ENCODE data around the gene VWA8. TPM values are rescaled to one million over a fixed set of nuclear protein-coding genes. Genes with fewer than 3 reads are reported as not detected.

The VWA8 gene
- total RNA-seq, 1 experiment from 2014 or later, result 22.6 TPM

DNA sequence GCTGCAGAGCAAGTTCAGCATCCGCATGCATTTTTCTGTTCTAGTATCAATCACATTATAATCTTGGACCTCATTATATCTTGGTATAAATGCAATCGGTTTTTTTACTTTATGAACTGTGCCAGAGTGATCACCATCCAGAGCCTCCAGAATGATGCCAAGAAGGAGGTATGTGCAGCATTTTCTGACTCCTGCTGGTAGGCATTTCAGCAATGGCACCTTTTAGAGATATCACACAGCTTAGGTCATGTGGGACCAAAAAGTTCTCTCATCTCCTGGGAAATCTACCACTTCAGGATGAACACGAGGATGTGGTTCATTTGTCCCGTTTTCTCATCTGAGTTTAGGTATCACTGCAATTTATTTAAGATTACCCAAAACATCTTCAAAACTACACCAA, 220.4 kb downstream of the VWA8 start (continued):
- no peak for TF ChIP-seq CBX3 (IDR thresholded peaks at IDR 0.05; ENCODE audit: low read depth)
- no peak for TF ChIP-seq CEBPB (IDR thresholded peaks at IDR 0.05; ENCODE audit: low read depth)
- no peak for TF ChIP-seq ZNF274 (IDR thresholded peaks at IDR 0.05; ENCODE audit: low read depth, low read length)

DNA sequence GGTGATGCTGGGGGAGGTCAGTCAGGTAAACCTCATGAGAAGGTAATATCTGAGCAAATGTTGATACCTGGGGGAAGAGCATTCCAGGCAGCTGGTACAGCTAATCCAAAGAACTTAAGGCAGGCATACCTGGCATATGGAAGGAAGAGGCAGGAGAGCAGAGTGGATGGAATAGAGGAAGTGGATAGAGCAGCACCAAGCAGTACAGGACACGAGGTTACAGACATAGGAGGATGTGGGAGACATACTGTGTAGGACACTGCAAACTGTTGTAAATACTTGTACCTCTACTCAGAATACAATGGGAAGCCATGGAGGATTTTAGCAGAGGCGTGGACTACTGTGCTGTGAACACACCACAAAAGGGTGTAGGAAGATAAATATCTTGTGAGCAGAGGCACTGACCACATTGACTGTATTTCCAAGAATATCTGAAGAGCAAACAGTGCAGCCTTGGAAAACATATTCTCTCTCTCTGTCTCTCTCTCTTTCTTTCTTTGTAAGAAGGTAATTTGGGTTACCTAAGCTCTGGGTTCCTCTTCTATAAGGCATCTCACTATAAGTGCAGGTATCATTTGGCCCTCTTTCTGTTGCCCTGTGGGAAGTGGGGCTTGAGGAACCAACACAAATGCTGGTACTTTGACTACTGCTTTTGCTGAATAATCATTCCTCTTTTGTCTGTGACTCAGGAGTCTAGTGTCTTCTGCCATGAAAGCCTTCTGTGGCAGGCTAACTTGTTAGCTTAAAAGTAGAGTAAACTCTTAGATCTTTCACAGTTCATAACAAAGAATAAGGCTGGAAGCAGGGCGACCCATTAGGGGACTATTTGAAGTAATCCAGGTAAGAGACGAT, 238.0 kb downstream of the VWA8 start:
- CTCF ChIA-PET, result no interaction called here
- no peaks in the 10 kb centered on the region for H3K79me2 ChIP-seq (ENCODE audit: insufficient read depth, low read length)
- TF ChIP-seq ELF1 (IDR thresholded peaks at IDR 0.05; ENCODE audit: borderline replicate concordance, low read depth) (no peak), CEBPB (IDR thresholded peaks at IDR 0.05; ENCODE audit: low read depth) (no peak), SP1 (IDR thresholded peaks at IDR 0.05; ENCODE audit: low read depth) (no peak), YY1 (IDR thresholded peaks at IDR 0.05; ENCODE audit: extremely low read depth, insufficient replicate concordance, low read depth, low read length) (no peak), JUND (IDR thresholded peaks at IDR 0.05) (no peak), SRF (IDR thresholded peaks at IDR 0.05; ENCODE audit: low read depth) (no peak), ATF3 (IDR thresholded peaks at IDR 0.05) (no peak), CBX3 (IDR thresholded peaks at IDR 0.05; ENCODE audit: low read depth) (no peak), TCF7L2 (IDR thresholded peaks at IDR 0.05; ENCODE audit: borderline replicate concordance, extremely low read depth, insufficient read depth, insufficient read length) (no peak)
- RAD21 ChIA-PET (ENCODE audit: low non-redundant PET in 1 of 2, low total read pairs in 2 of 2, uncharacterized antibody in 2 of 2, unreplicated experiment in 2 of 2), result no interaction called here
- no peak overlapping the region for H2AFZ ChIP-seq (ENCODE audit: low read depth, low read length, poor library complexity, severe bottlenecking)
- no peaks in the 10 kb centered on the region for H3K9me2 ChIP-seq (ENCODE audit: insufficient read depth)
- H3K36me3 ChIP-seq (ENCODE audit: control insufficient read depth in 1 of 2, insufficient read depth in 2 of 2, low read length in 2 of 2), result peaks cover 0 to 3% of the 10 kb centered on the region in 2 experiments; a peak in 1 of 4 replicates
- no peaks in the 10 kb centered on the region for H3K4me1 ChIP-seq (ENCODE audit: control insufficient read depth in 1 of 2, insufficient read depth in 2 of 2, low read length in 2 of 2)
- POLR2A ChIA-PET, result no interaction called here
- no peak overlapping the region for H3K4me3 ChIP-seq (replicated peaks in 1 of 2; ENCODE audit: low read depth in 1 of 2, low read length in 2 of 2)
- DNase-seq (ENCODE audit: low read depth, low spot score) (no peak), ATAC-seq (no peak)
- no peaks in the 10 kb centered on the region for H3K27me3 ChIP-seq (ENCODE audit: insufficient read depth, low read length)
- no peak overlapping the region for H3K27ac ChIP-seq (ENCODE audit: low read depth, low read length)
- BruUV-seq (replicated peaks), result no TSS peak
- no peak overlapping the region for H3K9ac ChIP-seq (ENCODE audit: low read length)
- intact Hi-C loops (cut with micrococcal nuclease), result no loop called here
- H3K9me3 ChIP-seq (ENCODE audit: control insufficient read depth in 1 of 2, insufficient read depth in 1 of 2, low read depth in 1 of 2, low read length in 2 of 2), result no peaks in the 10 kb centered on the region
- no peaks in the 10 kb centered on the region for H4K20me1 ChIP-seq (ENCODE audit: insufficient read depth)
- no peak overlapping the region for H3K4me2 ChIP-seq (ENCODE audit: low read length)

Measured in HCT116 (cell line).